Endothelial cell of umbilical vein (primary cell): ENCODE measurements around the gene CISH.

Experiments used
- CTCF ChIP-seq, 2 donors: IDR thresholded peaks; 1 replicate in 1 of 2; 2 replicates in 1 of 2; pipeline ENCODE4 v1.5.1; 2011; ENCODE audit warnings: low read length in 2 of 2, mild to moderate bottlenecking in 2 of 2, moderate library complexity in 2 of 2, control low read depth in 1 of 2, inconsistent platforms in 1 of 2, low read depth in 1 of 2; ENCODE audit not compliant: insufficient read depth in 1 of 2; ENCODE audit errors: extremely low read depth in 1 of 2
- EZH2 ChIP-seq: IDR thresholded peaks from 2 replicates; pipeline ENCODE4 v1.6.1; 2012; ENCODE audit warnings: borderline replicate concordance, low read depth, mild to moderate bottlenecking, moderate library complexity, low read length, inconsistent platforms; ENCODE audit not compliant: severe bottlenecking
- FOS ChIP-seq: IDR thresholded peaks from 2 replicates; pipeline ENCODE4 v1.6.1; 2011; ENCODE audit warnings: mild to moderate bottlenecking, low read length, moderate library complexity, borderline replicate concordance; ENCODE audit not compliant: insufficient read depth
- GATA2 ChIP-seq: IDR thresholded peaks from 2 replicates; pipeline ENCODE4 v1.7.0; 2011; ENCODE audit warnings: low read depth, mild to moderate bottlenecking, moderate library complexity, mixed read lengths, low read length; ENCODE audit not compliant: insufficient read length, insufficient read depth
- JUN ChIP-seq: IDR thresholded peaks from 2 replicates; pipeline ENCODE4 v1.6.1; 2011; ENCODE audit warnings: borderline replicate concordance, low read depth; ENCODE audit not compliant: insufficient read length, insufficient read depth
- MAX ChIP-seq: IDR thresholded peaks from 2 replicates; pipeline ENCODE4 v1.6.1; 2011; ENCODE audit not compliant: insufficient read depth, insufficient read length
- MYC ChIP-seq: IDR thresholded peaks from one replicate; pipeline ENCODE4 v1.6.1; 2011; ENCODE audit warnings: mild to moderate bottlenecking, low read depth, low read length
- POLR2A ChIP-seq: IDR thresholded peaks from 2 replicates; pipeline ENCODE4 v1.6.1; 2012; ENCODE audit warnings: low read depth, mild to moderate bottlenecking, control low read depth, low read length
- POLR2AphosphoS5 ChIP-seq: IDR thresholded peaks from 2 replicates; pipeline ENCODE4 v1.6.1; 2012; ENCODE audit warnings: low read depth, mild to moderate bottlenecking, control low read depth, low read length, moderate library complexity; ENCODE audit not compliant: insufficient read depth

GRCh38 chr3:50660386-50660785 is 48.8 kb upstream of the CISH start:
- no peak for TF ChIP-seq POLR2A
- TF ChIP-seq FOS, result no peak
- TF ChIP-seq CTCF (IDR thresholded peaks at IDR 0.05; ENCODE audit: extremely low read depth in 1 of 2, insufficient read depth in 1 of 2, low read depth in 1 of 2, low read length in 2 of 2), result no peak
- TF ChIP-seq JUN, result no peak
- no peak for TF ChIP-seq EZH2
- TF ChIP-seq POLR2AphosphoS5, result no peak
- TF ChIP-seq MAX, result no peak
- TF ChIP-seq MYC, result no peak
- TF ChIP-seq GATA2, result no peak
